ENCODE measurements around the gene TTC34. TPM values are rescaled to one million over a fixed set of nuclear protein-coding genes. Genes with fewer than 3 reads are reported as not detected.
A peak's percentile ranks its signal among the peaks of the same experiment; 100 is the strongest.

The TTC34 gene
- total and polyA plus RNA-seq, 7 donors, result under 0.01 to 0.83 (median 0.56) TPM; not detected in 1

GRCh38 chr1:2797741-2798016 is 3.8 kb downstream of the TTC34 start:
- Histone ChIP-seq H3K36me3 (no peaks in the 10 kb centered on the region), H3K4me1 (no peaks in the 10 kb centered on the region), H3K4me3 (no peak overlapping the region), H3K27me3 (peaks cover 5 to 58% (median 14%) of the 10 kb centered on the region in 3 donors), H3K27ac (no peak overlapping the region), H3K9me3 (peaks cover 0 to 18% (median 10%) of the 10 kb centered on the region in 4 donors)
- TF ChIP-seq POLR2AphosphoS5 (IDR thresholded peaks at IDR 0.05) (no peak), EP300 (IDR thresholded peaks at IDR 0.05) (no peak), POLR2A (IDR thresholded peaks at IDR 0.05) (no peak)
- DNase-seq, result peak; percentile 10
- intact Hi-C loops (cut with DNase I), result no loop called here
- 59 to 61% methylated on average over 6 of the region's 6 CpGs for WGBS, 2 donors

GRCh38 chr1:2796890-2797740 is 4.4 kb downstream of the TTC34 start:
- H3K4me3 ChIP-seq, result no peak overlapping the region
- peaks cover 0 to 23% (median 12%) of the 10 kb centered on the region in 4 donors for H3K9me3 ChIP-seq
- DNase-seq, result peak; percentile 48
- 47 to 52% methylated on average over 19 of the region's 19 CpGs for WGBS, 2 donors
- intact Hi-C loops (cut with DNase I), result no loop called here
- no peaks in the 10 kb centered on the region for H3K4me1 ChIP-seq
- H3K27me3 ChIP-seq, result peaks cover 5 to 59% (median 13%) of the 10 kb centered on the region in 3 donors
- H3K27ac ChIP-seq, result no peak overlapping the region
- H3K36me3 ChIP-seq, result no peaks in the 10 kb centered on the region
- TF ChIP-seq CTCF (IDR thresholded peaks at IDR 0.05) (no peak), POLR2AphosphoS5 (IDR thresholded peaks at IDR 0.05) (no peak), EP300 (IDR thresholded peaks at IDR 0.05) (no peak), POLR2A (IDR thresholded peaks at IDR 0.05) (no peak)

- WGBS, 2 donors, result 76 to 80% methylated on average over 6 of the region's 6 CpGs
- Histone ChIP-seq H3K4me1 (no peaks in the 10 kb centered on the region), H3K27ac (no peak overlapping the region), H3K36me3 (no peaks in the 10 kb centered on the region), H3K27me3 (peaks cover 2 to 57% (median 4%) of the 10 kb centered on the region in 3 donors), H3K4me3 (no peak overlapping the region), H3K9me3 (peaks cover 0 to 23% (median 14%) of the 10 kb centered on the region in 4 donors)
- no peak for TF ChIP-seq POLR2AphosphoS5 (IDR thresholded peaks at IDR 0.05)
- no peak for TF ChIP-seq POLR2A (IDR thresholded peaks at IDR 0.05)
- no peak for TF ChIP-seq CTCF (IDR thresholded peaks at IDR 0.05)
- TF ChIP-seq EP300 (IDR thresholded peaks at IDR 0.05), result no peak
- DNase-seq, result peak; percentile 33
- intact Hi-C loops (cut with DNase I), result no loop called here
Observed at GRCh38 chr1:2795926-2796325, 5.6 kb downstream of the TTC34 start.

GRCh38 chr1:2791027-2791760 is 10.3 kb downstream of the TTC34 start:
- intact Hi-C loops (cut with DNase I), result no loop called here
- Histone ChIP-seq H3K4me3 (no peak overlapping the region), H3K27me3 (peaks cover 11 to 69% (median 49%) of the 10 kb centered on the region in 3 donors), H3K27ac (no peak overlapping the region), H3K36me3 (no peaks in the 10 kb centered on the region), H3K4me1 (no peaks in the 10 kb centered on the region), H3K9me3 (peaks cover 0 to 23% (median 14%) of the 10 kb centered on the region in 4 donors)
- DNase-seq, result peak; percentile 33
- no peak for TF ChIP-seq EP300 (IDR thresholded peaks at IDR 0.05)
- TF ChIP-seq POLR2A (IDR thresholded peaks at IDR 0.05), result no peak
- no peak for TF ChIP-seq POLR2AphosphoS5 (IDR thresholded peaks at IDR 0.05)
- no peak for TF ChIP-seq CTCF (IDR thresholded peaks at IDR 0.05)
- WGBS, 2 donors, result 74 to 75% methylated on average over 18 of the region's 18 CpGs

GRCh38 chr1:2789986-2790581 is 11.4 kb downstream of the TTC34 start:
- Histone ChIP-seq H3K27ac (no peak overlapping the region), H3K4me1 (no peaks in the 10 kb centered on the region), H3K36me3 (no peaks in the 10 kb centered on the region), H3K27me3 (peaks cover 11 to 79% (median 49%) of the 10 kb centered on the region in 3 donors), H3K4me3 (no peak overlapping the region), H3K9me3 (peaks cover 0 to 21% (median 12%) of the 10 kb centered on the region in 4 donors)
- intact Hi-C loops (cut with DNase I), result no loop called here
- WGBS, 2 donors, result 23 to 40% methylated on average over 58 of the region's 58 CpGs
- peak; percentile 56 for DNase-seq
- TF ChIP-seq POLR2AphosphoS5 (IDR thresholded peaks at IDR 0.05) (no peak), CTCF (IDR thresholded peaks at IDR 0.05) (no peak)

Data from sigmoid colon (tissue), 7 donors.